Adrenal gland (tissue), 5 donors: ENCODE measurements around the gene DUSP2.

Experiments used
- POLR2A ChIP-seq, 2 donors: fragments of 450-650 bp; IDR thresholded peaks; one replicate each; pipeline ENCODE4 v1.6.1; 2017; ENCODE audit warnings: antibody characterized with exemption in 2 of 2, mild to moderate bottlenecking in 2 of 2, moderate library complexity in 1 of 2
- TF ChIP-seq, protein P1 (sequence below), 6 experiments: fragments of 450-650 bp in 4 of 6; fragments of 200-600 bp in 2 of 6; sonication (generic) in 1 of 6; IDR thresholded peaks; 1 replicate in 5 of 6; 2 replicates in 1 of 6; pipeline versions ENCODE4 v1.5.1 to v1.8.0; 2016 to 2021; ENCODE audit warnings: antibody characterized with exemption in 6 of 6, mild to moderate bottlenecking in 2 of 6, moderate library complexity in 1 of 6
- donor health status: DM: no; HTN: no; CAD: no.

GRCh38 chr2:96117701-96118588 lies 27.3 kb downstream of the DUSP2 start:
- TF ChIP-seq, protein P1, sequence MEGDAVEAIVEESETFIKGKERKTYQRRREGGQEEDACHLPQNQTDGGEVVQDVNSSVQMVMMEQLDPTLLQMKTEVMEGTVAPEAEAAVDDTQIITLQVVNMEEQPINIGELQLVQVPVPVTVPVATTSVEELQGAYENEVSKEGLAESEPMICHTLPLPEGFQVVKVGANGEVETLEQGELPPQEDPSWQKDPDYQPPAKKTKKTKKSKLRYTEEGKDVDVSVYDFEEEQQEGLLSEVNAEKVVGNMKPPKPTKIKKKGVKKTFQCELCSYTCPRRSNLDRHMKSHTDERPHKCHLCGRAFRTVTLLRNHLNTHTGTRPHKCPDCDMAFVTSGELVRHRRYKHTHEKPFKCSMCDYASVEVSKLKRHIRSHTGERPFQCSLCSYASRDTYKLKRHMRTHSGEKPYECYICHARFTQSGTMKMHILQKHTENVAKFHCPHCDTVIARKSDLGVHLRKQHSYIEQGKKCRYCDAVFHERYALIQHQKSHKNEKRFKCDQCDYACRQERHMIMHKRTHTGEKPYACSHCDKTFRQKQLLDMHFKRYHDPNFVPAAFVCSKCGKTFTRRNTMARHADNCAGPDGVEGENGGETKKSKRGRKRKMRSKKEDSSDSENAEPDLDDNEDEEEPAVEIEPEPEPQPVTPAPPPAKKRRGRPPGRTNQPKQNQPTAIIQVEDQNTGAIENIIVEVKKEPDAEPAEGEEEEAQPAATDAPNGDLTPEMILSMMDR (IDR thresholded peaks at IDR 0.05): no peak
- no peak for TF ChIP-seq POLR2A (IDR thresholded peaks at IDR 0.05)
